ENCODE measurements around the gene ENOX2.

ENOX2 gene

DNA sequence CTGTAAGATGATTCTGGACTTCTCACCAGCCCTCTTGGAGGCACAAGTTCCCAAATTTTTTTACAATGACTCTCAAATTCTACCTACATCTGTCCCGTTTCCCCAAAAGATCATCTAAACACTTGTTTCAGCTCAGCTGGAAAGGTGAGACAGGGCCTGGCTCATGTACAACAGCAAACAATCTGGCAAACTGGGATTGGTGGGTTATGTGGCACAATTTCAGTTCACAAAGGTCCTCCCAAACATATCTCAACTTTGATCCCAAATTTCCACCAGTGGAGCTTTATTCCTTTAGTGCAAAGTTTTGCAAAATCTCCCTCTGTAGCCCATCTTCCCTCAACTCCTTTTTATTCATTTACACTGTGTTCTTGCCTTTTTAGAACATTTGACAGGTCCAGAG is 207.1 kb downstream of the ENOX2 start:
- DNase-seq = no peak

DNA sequence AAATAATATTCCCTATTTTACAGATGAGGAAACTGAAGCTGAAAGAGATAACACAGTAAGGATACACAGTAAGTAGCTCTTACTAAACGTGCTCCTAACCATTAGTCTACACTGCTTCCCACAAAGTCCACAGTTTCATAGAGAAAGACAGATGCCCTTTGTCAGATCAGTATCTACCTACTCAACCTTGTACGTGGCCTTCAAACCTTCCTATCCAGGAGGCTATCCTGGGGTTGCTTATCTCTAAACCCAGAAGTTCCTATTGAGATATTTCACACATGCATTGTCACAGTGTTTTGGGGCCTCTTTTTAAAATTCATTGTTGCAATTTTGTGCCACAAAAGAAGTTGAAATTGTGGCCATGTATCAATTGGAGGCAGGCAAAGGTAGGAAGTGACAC is 208.0 kb downstream of the ENOX2 start:
- DNase-seq = no peak

DNA sequence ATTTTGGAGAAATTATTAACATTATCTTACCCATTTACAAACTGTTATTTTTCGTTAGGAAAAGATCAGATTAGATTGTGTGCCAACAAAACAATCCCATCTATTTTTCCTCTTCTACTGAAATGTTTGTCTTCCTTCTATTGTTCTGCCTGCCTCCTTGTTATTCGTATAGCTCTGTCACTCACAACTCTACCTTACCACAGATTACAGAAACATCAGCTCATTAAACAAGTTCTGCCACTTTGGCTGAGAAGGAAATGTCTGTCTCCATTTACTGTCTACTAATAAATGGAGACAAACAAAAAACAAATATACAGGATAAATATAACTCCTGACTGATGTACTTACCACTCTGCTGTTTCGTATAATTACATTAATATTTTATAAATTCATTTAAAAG is 211.4 kb downstream of the ENOX2 start:
- no peak for DNase-seq

DNA sequence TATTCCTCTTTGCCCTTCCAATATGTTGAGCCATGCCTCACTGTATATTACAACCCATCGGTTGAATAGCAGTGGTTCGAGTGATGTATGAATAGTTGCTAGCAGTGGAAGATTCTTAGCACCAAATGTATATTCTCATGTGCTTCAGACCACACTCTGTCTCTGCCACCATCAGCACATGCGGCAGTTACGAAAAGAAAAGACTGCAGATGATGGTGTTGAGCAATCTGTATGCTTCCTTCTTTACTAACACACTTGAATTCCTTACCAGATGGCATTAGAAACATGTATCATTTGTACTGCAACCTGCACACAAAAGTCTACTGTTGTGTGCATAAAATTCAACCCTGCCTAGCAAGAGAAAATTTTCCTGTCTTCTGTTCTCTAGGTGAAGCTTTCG is 214.6 kb downstream of the ENOX2 start:
- DNase-seq = no peak

DNA sequence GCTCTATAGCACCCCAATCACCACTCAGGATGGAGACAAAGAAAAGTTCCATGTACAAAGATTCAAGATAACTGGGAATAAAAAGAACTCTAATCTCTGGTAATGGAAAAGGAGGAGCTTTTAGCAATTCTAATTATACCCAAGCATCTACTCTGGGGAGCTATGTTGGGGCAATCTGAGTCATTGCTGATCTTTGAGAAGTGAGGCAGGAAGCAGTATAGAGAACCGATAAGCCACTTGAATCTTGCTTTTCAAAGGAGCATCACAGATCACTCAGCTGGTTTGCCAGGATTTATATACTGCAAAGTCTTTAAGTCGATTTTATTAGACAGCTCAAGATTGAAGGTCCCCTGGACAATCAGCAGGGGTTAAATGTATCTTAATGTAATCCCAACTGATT is 220.0 kb downstream of the ENOX2 start:
- no peak for DNase-seq

DNA sequence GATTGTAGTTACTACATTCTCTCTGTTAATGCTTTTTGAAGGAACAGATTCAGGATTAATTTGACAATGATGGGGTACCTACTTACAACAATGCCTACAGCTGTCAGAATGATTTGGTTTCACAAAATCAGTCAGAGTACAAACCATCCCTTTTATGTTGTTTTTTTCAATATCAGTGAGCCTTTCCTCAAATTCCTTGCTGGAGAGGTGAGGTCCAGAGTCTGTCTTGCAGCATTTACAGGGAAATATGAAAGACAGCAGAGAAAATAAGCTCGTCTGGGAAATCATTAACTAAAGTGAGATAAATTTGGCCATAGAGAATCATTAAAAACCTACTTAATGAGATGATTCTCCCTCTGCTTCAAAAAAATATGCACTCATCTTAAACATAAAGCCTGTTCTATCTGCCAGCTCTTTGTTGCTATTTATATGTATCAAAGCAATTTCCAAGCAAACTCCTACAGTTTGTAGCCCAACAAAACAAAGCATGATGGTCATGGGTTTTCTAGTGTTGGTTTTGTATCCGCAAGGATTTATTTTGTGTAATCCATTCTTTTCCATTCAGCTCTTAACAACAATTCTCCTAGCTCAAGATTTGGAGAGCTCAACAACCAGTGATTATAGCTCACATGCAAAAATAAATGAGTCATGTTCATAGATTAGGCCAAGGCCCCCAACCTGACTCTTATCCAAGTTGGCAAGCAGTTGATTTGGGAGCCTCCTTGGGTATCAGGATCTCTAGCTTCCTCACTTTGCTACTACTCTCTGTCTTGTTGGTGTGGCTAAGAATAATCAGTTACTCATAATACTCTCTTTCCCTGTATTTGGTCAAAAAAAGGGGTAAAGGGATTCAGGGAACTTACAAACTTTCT is 222.6 kb downstream of the ENOX2 start:
- DNase-seq = no peak

DNA sequence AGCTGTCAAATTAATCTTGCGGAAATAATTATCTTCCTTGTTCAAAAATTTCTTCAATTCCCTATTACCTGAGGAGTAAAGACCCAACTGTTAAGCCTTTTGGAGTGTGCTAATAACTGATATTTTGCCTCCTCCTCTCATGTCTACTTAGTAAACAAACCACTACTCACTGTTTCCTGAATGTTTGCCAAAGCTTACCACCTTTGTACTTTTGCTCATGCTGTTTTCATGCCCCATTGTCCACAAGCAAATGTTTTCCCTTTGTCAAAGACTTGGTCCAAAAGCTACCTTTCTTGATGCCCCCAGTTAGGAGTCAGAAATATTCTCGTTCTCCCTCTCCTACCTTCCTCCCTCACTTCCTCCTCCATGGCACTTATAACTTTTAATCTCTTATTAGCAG is 226.1 kb downstream of the ENOX2 start:
- DNase-seq = no peak

DNA sequence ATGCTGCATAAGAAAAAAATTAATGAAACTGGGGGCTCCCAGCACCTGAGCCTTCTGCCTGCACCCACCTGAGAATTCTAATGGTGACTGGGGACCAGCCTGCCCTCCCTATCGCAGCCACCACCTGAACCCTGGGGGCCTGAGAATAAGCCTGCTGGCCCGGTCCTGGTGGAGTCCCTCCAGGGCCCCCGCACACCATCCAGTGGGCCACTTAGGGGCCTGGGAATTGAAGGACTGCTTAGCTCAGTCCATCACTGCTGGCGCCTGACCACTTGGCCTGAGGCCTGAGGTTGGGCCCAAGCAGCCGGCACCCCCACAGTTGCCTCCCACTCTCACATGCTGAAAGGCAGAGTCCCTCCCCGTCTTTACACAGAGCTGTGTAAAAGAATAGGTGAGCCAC is 230.8 kb downstream of the ENOX2 start:
- no peak for DNase-seq

DNA sequence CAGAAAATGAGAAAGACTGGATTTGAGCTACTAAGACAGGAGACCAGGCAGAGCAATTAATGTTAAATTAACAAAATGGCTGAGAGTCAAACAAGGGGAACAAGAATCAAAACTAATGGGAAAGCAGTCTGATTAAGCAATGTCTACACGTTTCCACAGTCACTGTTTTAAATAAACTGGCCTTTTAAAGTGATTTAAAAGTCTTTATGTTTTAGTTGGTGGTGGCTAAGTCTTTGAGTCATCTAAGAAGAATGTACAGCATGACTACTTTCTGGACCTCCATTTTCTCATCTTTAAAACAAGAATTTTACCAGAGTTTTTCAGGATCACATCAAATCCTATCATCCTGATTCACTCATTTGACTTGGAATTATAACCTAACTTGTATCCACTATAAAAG is 233.8 kb downstream of the ENOX2 start:
- no peak for DNase-seq

DNA sequence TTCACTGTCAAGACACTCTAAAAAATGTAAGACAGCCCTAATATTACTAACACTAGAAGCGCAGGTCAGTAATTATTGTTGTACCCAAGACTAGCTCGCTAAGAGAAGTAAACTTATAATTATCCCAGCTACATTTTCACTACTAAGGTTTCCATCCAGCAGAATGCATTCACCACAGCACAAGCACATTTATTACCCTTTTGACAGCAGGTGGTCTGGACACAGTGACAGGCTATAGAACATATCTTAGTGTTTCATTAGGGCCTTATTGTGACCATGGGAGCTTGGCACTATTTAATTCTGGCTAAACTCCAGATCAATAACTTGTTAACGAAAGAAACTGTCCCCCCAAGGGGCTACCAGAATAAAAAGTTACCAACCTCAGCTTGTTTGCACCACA is 237.7 kb downstream of the ENOX2 start:
- no peak for DNase-seq

DNA sequence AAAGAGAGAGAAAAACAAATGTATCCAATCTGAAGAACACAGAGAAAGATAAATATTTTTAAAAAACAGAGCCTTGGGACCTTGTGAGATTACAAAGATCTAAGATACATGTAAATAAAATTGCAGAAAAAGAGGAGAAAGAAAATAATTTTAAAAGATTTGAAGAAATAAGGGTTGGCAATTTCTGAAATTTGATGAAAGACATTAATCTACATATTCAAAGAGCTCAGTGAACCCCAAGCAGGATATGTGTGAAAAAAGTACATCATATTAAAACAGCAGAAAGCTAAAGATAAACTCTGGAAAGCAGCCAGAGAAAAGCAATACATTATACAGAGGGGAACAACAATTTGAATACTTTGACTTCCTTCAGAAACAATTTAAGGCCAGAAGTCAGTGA is 244.7 kb downstream of the ENOX2 start:
- no peak for DNase-seq

DNA sequence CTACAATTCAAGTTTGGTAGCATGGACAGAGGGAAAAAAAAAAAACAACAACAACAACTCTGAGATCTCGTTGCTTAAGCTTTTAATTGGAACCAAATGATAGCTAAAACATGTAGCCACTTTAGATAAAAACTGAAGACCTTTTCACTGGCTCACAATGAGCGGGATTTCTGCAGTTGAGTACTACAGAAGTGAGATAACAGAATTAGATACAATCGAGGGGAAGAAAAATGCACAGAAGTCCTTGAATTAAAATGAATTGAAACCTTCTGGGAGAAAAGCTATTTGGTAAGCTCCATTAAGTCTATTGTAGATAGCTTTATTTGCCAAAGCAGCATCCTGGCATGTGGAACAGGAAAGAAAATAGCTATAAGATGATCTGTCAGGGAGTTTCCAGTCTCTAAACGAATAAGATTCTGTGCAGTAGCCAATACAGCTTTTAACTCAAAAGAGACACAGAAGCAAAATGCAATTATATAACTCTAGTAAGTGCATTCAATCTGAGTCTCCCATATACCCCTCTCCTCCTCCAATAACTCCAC is 248.5 kb downstream of the ENOX2 start:
- no peak for DNase-seq

DNA sequence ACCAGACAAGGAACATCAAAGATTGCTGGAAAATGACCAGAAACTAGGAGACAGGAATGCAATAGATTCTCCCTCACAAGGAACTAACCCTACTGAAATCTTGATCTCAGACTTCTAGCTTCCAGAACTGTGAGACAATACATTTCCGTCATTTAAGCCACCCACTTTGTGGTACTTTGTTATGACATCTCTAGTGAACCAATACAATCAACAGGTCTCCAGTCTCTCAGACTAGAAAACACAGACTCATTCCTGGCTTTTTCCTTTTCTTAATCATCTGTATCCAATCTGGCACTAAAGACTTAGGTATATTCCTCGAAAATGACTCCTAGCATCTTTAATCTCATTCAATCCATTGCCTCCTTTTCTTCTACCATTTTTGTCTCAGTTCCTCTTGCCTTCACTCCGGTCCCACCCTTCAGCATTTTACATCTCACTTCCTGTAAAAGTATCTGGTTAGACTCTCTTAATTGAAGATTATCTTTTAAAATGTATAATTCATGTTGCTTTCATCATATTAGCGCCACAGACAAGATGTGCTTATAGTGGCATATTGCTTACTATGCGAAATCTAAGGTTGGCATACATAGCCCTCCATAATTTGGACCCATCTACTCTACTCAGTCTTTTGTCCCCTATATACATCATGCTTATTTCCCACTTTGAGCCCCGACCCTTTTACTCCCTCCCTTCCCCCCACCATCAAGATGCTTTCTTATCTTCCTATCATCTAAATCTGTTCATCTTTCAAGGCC is 250.0 kb downstream of the ENOX2 start:
- DNase-seq = no peak

DNA sequence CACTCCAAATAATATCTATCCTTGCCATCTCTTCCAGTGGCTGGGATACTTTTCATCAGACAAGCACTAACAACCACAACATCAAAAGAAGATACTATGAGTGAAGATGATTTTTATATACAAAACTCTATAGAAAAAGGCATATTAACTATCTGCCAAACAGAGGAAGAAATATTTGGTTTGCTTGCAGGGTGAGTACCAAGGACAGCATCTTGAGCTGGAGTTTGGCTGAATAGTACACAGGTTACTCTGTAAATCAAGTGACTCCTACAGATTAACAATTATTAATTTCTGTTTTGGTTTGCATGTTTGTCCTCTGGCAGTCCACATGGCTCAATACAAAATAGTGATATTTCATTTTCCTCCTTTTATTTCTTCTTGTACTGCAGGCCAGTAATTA is 253.3 kb downstream of the ENOX2 start:
- no peak for DNase-seq

DNA sequence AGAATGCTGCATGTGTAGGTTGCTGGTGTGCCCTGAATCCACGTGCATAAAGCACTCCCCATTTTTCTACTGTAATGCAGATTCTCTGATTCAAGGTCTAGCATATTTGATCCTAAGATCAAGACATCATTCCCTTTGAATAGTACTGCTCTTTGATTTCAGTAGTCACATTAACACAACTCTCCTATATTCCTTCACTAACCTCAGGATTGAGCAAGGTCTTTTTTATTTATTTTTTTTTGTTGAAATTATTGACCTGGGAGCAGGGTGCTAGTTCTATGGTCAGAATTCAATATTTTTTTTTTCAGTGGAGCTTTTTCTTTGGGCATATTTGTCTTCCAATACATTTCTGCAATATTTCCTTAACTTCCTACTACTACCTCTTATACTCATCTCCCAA is 255.5 kb downstream of the ENOX2 start:
- no peak for DNase-seq

DNA sequence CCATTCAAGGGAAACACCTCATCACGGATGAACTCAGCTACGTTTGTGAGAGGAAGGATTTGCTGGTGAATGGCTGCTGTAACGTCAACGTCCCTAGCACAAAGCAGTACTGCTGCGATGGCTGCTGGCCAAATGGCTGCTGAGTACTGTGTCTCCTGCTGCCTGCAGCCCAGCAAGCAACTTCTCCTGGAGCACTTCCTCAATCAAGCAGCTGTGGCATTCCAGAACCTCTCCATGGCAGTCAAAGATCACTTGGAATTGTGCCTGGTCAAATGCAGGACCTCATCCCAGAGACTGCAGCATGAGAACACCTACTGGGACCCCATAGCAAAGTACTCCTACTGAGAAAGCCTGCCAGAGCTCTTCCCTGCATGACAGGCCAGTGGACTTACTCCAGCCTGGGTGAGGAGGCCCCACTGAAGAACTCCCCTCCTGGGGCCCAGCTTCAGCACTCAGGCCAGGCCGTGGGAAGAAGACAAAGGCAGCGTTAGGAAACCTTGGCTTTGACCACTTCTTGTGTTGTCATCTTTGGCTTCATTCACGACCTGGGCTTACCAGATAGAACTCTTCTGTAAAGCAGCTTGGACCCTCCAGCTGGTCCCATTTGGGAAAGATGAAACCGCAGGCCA is 256.9 kb downstream of the ENOX2 start:
- DNase-seq = no peak

DNA sequence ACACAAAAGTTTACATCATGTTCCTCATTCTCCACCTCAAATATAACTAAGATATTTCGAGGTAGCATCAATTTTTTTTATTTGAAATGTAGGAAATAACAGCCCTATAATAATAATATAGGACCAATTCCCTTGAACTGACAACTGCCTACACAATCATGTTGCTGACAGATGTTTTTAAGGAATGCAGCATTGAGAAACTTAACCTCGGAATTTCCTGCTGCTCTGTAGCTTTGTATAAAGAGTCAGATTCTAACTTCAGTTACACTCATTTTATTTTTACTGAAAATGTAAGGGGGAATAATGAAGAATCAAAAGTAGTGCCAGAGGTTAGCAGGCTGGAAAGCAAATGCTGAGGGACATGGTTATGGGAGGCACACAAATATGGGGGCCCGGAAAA is 265.4 kb downstream of the ENOX2 start:
- no peak for DNase-seq

DNA sequence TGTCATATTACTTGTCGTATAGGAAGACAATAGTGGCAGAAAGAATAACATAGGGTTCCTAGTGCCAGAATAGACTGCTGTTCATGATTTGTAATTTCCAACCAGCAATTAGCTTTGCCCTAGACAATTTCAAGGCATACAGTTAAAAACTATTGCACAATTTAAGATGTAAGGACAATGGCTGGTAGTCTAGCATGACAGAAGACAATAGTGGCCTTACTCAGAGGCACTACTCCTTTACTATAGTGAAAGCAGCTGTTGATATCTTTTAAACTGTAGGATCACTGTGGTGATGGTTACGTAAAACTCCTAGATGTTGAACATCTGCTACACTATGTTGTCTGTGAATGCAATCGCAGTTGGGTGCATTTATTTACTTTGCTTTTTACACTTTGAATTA is 266.7 kb downstream of the ENOX2 start:
- no peak for DNase-seq

DNA sequence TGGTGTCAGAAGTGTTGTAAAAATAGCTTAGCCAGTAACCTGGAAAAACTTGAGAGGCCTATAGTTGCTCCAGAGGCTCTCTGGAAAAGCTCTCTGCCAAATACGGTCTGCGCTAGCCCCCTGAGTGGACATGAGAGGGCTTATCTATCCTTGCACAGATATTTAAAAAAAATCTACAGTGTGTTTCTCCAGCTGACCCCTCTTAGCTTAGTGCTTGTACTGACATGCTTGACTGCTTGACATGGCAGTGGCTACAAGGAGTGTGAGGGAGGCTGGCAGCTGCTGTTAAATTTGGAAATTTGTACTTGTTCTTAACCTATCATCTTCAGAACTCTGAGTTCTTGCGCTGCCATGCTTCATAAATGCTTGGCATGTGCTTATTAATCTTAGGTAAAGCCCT is 272.0 kb downstream of the ENOX2 start:
- no peak for DNase-seq

DNA sequence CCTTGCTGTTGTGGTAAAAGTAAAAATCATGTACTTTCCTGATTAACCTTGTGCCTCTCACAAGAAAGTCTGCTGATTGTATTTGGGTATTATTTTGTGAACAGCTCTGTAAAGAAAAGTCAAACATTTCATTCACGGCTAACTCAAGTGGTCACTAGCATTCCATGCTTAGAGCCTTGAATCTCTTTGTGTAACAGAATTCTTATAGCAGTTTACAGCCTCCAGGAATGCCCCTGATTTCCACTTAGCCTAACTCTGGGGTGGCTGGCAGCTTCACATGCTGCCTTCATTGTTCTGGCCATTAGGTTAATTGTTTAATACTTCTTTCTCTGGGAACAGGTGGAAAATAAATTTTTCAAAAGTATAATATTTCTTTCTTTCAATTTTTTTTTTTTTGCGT is 274.5 kb downstream of the ENOX2 start:
- no peak for DNase-seq

DNA sequence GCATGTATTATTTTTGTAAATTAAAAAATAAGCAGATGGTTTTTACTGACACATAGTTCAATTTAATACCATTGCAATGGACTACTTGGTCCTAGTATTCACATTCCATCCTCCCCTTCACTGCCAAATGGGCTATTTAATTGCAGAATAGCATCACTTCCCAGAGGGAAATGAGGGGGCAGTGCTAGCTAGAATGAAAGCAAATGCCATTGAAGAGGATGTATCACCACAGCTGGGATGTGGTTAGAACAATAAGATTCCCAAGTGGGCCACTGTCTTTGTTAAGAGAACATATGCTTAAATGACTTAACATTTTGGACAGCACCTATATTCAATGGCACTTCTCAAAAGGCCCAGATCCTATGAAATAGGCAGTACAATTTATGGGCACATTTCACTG is 276.5 kb downstream of the ENOX2 start:
- DNase-seq = no peak

DNA sequence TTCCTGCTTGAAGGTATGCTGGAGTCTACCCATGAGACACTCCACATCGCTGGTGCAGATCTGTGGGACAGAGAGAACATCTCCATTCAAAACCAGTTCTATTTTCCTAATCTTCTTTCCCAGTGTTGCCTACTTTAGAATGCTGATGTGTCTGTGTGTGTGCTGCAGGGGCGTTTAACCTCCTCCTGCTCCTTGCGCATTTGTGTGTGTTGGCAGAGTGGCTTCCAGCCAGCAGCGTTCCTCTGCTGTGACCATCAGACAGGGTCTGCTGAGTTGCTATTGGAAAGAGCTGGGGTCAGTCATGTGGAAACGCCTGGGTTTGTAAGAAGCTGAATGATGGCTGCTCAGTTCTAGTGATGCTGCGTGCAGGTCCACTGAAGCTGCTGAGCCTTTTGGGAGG is 277.6 kb downstream of the ENOX2 start:
- no peak for DNase-seq

DNA sequence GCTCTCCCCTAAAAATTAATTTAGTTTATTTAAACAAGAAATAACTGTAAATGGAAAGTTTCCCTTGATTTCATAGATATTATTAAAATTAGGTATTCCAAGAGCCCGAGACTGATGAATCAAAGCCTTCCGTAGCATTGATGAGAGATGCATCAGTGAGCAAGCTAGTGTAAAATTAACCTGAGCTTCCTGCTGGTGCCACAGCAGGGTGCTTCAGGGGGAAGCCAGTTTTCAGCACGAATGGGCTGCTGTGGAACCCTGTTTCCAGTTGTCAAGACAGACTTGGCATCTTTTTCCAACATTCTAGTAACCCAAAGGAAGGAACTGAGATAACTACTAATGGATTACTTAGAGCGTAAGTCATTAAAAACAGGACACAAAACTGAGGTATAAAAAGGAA is 279.5 kb downstream of the ENOX2 start:
- DNase-seq = no peak

DNA sequence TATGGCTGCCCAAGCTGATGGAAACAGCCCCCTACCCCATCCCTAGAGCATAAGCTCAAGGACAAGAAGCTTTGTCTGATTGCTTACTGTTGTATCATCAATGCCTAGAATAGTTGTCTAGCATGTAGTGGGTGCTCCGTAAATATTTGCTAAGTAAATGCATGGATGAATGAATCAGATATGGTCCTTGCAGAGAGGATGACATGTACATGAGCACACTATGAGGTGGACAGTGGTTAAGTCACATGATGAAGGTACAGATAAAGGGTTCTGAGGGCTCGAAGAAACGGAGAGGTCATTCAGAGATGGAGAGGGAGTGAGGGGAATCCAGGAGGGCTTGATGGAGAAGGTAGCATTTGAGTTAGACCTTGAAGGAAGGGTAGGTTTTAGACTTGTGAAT is 287.1 kb downstream of the ENOX2 start:
- DNase-seq = no peak

Data from CD4-positive, alpha-beta T cell treated with Interleukin-12 subunit alpha and Interleukin-12 subunit beta, for 1 hour (primary cell).